ENCODE results near the gene LHX4. TPM values are rescaled to one million over a fixed set of nuclear protein-coding genes. Genes with fewer than 3 reads are reported as not detected.

The LHX4 gene
- total RNA-seq, 1 donor from 2014 or later, result 0.36 TPM

DNA sequence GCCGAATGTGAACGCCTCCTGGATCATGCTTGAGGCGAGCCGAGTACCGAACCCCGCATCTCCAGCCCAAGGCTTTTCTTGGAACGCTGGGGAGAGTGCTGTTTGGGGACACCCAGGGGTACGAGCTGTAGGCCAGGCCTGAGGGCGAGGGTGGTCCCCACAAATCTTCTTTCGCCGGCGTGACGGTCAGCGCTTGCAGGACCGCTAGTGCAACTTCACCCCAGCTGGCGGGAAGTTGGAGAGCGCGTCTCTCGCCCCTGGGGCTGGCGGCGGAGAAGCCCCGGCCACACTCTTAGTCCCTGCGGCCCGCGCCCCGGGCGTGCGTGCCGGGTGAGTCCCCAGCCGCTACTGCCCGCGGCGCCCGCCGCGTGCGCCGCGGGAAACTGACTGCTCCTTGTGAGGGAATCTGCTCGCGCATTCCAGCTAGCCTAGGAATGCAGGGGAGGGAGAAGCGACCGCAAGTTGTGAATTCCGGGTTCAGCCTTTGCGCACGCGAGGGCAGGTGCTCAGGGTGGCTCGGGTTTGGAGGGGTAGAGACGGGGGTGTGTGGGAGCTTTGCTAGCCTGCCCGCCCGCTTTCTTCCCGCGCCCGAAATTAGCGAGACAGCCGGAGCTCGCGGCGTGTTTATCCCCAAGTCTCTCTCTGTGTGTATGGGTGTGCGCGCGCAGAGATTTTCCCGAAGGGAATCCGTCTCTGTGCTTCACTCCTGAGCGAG is 884 bp downstream of the LHX4 start:
- Histone ChIP-seq H4K20me1 (ENCODE audit: insufficient read depth, low read length) (peaks cover 26% of the 10 kb centered on the region), H3K9me3 (ENCODE audit: insufficient read depth, low read depth, low read length) (no peaks in the 10 kb centered on the region), H3K27ac (ENCODE audit: low read depth, low read length) (no peak overlapping the region), H3K9ac (ENCODE audit: low read length) (peak overlapping the region; percentile 41), H3K4me2 (ENCODE audit: low read length) (peak overlapping the region; percentile 95), H3K79me2 (ENCODE audit: insufficient read depth, low read length) (no peaks in the 10 kb centered on the region), H3K36me3 (ENCODE audit: insufficient read depth, low read length) (no peaks in the 10 kb centered on the region), H3K4me1 (ENCODE audit: insufficient read depth, low read length) (peaks cover 18% of the 10 kb centered on the region), H3K27me3 (ENCODE audit: insufficient read depth, low read length) (peaks cover 89% of the 10 kb centered on the region), H2AFZ (ENCODE audit: low read depth, low read length) (peak overlapping the region; percentile 69), H3K4me3 (ENCODE audit: insufficient read depth, low read depth, low read length) (peak overlapping the region; percentile 57)
- FAIRE-seq (no peak), DNase-seq (ENCODE audit: low read depth) (peak; percentile 62)
- peaks cover 6% of the 10 kb centered on the region for H3K9me3 Mint-ChIP-seq (ENCODE audit: unreplicated experiment)
- no peak overlapping the region for H3K27ac Mint-ChIP-seq (ENCODE audit: unreplicated experiment)
- peak; percentile 64 for TF ChIP-seq EZH2 (IDR thresholded peaks at IDR 0.05; ENCODE audit: insufficient read depth, low read length)
- TF ChIP-seq, protein P1, sequence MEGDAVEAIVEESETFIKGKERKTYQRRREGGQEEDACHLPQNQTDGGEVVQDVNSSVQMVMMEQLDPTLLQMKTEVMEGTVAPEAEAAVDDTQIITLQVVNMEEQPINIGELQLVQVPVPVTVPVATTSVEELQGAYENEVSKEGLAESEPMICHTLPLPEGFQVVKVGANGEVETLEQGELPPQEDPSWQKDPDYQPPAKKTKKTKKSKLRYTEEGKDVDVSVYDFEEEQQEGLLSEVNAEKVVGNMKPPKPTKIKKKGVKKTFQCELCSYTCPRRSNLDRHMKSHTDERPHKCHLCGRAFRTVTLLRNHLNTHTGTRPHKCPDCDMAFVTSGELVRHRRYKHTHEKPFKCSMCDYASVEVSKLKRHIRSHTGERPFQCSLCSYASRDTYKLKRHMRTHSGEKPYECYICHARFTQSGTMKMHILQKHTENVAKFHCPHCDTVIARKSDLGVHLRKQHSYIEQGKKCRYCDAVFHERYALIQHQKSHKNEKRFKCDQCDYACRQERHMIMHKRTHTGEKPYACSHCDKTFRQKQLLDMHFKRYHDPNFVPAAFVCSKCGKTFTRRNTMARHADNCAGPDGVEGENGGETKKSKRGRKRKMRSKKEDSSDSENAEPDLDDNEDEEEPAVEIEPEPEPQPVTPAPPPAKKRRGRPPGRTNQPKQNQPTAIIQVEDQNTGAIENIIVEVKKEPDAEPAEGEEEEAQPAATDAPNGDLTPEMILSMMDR (IDR thresholded peaks at IDR 0.05; ENCODE audit: insufficient read depth, low read depth, low read length), result no peak
- peaks cover 2% of the 10 kb centered on the region for H3K4me1 Mint-ChIP-seq (ENCODE audit: low read depth, unreplicated experiment)
- H3K27me3 Mint-ChIP-seq (ENCODE audit: low read depth, unreplicated experiment), result peaks cover 66% of the 10 kb centered on the region
- H3K4me3 Mint-ChIP-seq (ENCODE audit: unreplicated experiment), result peak overlapping the region; percentile 54
- peaks cover 2% of the 10 kb centered on the region for H3K36me3 Mint-ChIP-seq (ENCODE audit: low read depth, unreplicated experiment)

DNA sequence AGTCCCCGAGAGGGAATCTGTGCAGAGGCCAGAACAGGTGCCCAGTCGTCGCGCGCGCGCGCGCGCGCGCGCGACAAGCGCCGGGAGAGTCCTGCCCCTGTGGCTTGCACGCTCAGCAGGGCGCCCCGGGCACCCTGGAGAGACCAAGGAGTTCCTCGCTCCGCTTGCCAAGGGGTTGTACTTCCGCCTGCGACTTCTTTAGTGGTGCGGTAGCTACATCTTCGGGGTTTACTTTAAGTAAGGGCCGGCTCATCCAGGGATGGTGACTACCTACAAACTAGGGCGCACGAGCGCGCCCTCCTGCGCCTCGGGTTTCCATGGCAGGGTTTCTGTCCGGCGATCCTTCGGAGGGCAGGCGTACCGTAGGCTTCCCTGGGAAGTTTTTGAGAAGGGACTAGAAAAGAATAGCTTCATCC is 1.4 kb downstream of the LHX4 start:
- Histone ChIP-seq H3K4me1 (ENCODE audit: insufficient read depth, low read length) (peaks cover 18% of the 10 kb centered on the region), H3K9ac (ENCODE audit: low read length) (no peak overlapping the region), H3K4me3 (ENCODE audit: insufficient read depth, low read depth, low read length) (peak overlapping the region; percentile 57), H3K79me2 (ENCODE audit: insufficient read depth, low read length) (no peaks in the 10 kb centered on the region), H3K9me3 (ENCODE audit: insufficient read depth, low read depth, low read length) (no peaks in the 10 kb centered on the region), H3K4me2 (ENCODE audit: low read length) (peak overlapping the region; percentile 95), H4K20me1 (ENCODE audit: insufficient read depth, low read length) (peaks cover 26% of the 10 kb centered on the region), H3K36me3 (ENCODE audit: insufficient read depth, low read length) (no peaks in the 10 kb centered on the region), H2AFZ (ENCODE audit: low read depth, low read length) (no peak overlapping the region), H3K27ac (ENCODE audit: low read depth, low read length) (no peak overlapping the region), H3K27me3 (ENCODE audit: insufficient read depth, low read length) (peaks cover 90% of the 10 kb centered on the region)
- Mint-ChIP-seq H3K4me1 (ENCODE audit: low read depth, unreplicated experiment) (peaks cover 3% of the 10 kb centered on the region), H3K4me3 (ENCODE audit: unreplicated experiment) (peak overlapping the region; percentile 57), H3K9me3 (ENCODE audit: unreplicated experiment) (peaks cover 8% of the 10 kb centered on the region), H3K27ac (ENCODE audit: unreplicated experiment) (peak overlapping the region; percentile 66), H3K27me3 (ENCODE audit: low read depth, unreplicated experiment) (peaks cover 67% of the 10 kb centered on the region), H3K36me3 (ENCODE audit: low read depth, unreplicated experiment) (peaks cover 2% of the 10 kb centered on the region)
- TF ChIP-seq EZH2 (IDR thresholded peaks at IDR 0.05; ENCODE audit: insufficient read depth, low read length), result no peak
- TF ChIP-seq, protein P1 (IDR thresholded peaks at IDR 0.05; ENCODE audit: insufficient read depth, low read depth, low read length), result no peak
- FAIRE-seq (no peak), DNase-seq (ENCODE audit: low read depth) (no peak)

GRCh38 chr1:180231936-180232335 is 1.9 kb downstream of the LHX4 start:
- Histone ChIP-seq H3K27me3 (ENCODE audit: insufficient read depth, low read length) (peaks cover 90% of the 10 kb centered on the region), H3K4me3 (ENCODE audit: insufficient read depth, low read depth, low read length) (no peak overlapping the region), H2AFZ (ENCODE audit: low read depth, low read length) (no peak overlapping the region), H3K79me2 (ENCODE audit: insufficient read depth, low read length) (no peaks in the 10 kb centered on the region), H3K27ac (ENCODE audit: low read depth, low read length) (no peak overlapping the region), H3K4me2 (ENCODE audit: low read length) (peak overlapping the region; percentile 95), H4K20me1 (ENCODE audit: insufficient read depth, low read length) (peaks cover 30% of the 10 kb centered on the region), H3K36me3 (ENCODE audit: insufficient read depth, low read length) (no peaks in the 10 kb centered on the region), H3K9ac (ENCODE audit: low read length) (no peak overlapping the region), H3K4me1 (ENCODE audit: insufficient read depth, low read length) (peaks cover 18% of the 10 kb centered on the region), H3K9me3 (ENCODE audit: insufficient read depth, low read depth, low read length) (no peaks in the 10 kb centered on the region)
- no peak for FAIRE-seq
- H3K27ac Mint-ChIP-seq (ENCODE audit: unreplicated experiment), result peak overlapping the region; percentile 66
- peak overlapping the region; percentile 57 for H3K4me3 Mint-ChIP-seq (ENCODE audit: unreplicated experiment)
- peaks cover 2% of the 10 kb centered on the region for H3K36me3 Mint-ChIP-seq (ENCODE audit: low read depth, unreplicated experiment)
- peaks cover 4% of the 10 kb centered on the region for H3K4me1 Mint-ChIP-seq (ENCODE audit: low read depth, unreplicated experiment)
- TF ChIP-seq, protein P1 (IDR thresholded peaks at IDR 0.05; ENCODE audit: insufficient read depth, low read depth, low read length), result no peak
- peak; percentile 75 for TF ChIP-seq EZH2 (IDR thresholded peaks at IDR 0.05; ENCODE audit: insufficient read depth, low read length)
- DNase-seq (ENCODE audit: low read depth), result no peak
- H3K9me3 Mint-ChIP-seq (ENCODE audit: unreplicated experiment), result peaks cover 8% of the 10 kb centered on the region
- H3K27me3 Mint-ChIP-seq (ENCODE audit: low read depth, unreplicated experiment), result peaks cover 67% of the 10 kb centered on the region

All from astrocyte (in vitro differentiated cells and primary cell).